ENCODE measurements around the gene RPIA.

Gene RPIA

DNA sequence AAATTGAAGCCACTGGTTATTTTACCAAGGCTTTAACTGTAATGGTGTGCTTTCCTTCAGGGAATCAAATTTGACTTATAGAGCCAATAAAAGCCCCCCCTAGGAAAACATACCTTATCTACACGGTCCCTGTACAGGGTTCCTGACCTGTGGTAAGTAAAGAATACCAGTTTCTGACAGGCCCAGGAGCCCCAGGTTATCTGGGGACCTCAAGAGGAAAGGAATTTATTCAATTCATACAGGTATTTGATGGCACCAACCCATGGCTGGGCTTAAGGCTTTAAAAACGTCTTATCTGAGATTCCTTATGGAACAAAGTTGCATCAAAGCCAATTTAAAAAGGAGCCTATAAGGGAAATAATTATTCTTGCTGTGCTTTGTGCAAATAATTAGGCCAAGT is 7.0 kb upstream of the RPIA start:
- no peak for DNase-seq (ENCODE audit: low read depth, low spot score)

DNA sequence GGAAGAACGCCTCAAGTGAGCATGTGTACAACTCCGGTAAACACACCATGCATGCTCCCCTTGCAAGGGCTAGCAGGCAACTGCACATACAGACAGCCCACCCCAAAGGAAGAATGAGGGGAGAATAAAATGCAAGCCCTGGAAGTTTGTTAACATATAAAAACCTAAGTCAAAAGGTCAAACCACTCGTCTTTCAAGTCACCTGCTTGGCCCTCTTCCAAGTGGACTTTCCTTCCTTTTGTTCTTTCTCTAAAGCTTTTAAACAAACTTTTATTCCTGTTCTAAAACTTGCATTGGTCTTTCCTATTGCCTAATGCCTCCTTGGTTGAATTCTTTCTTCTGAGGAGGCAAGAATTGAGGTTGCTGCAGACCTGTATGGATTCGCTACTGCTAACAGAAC is 5.2 kb upstream of the RPIA start:
- DNase-seq (ENCODE audit: low read depth, low spot score), result no peak

- DNase-seq (ENCODE audit: low read depth, low spot score), result no peak
Observed at GRCh38 chr2:88687384-88687783, 4.1 kb upstream of the RPIA start.

DNA sequence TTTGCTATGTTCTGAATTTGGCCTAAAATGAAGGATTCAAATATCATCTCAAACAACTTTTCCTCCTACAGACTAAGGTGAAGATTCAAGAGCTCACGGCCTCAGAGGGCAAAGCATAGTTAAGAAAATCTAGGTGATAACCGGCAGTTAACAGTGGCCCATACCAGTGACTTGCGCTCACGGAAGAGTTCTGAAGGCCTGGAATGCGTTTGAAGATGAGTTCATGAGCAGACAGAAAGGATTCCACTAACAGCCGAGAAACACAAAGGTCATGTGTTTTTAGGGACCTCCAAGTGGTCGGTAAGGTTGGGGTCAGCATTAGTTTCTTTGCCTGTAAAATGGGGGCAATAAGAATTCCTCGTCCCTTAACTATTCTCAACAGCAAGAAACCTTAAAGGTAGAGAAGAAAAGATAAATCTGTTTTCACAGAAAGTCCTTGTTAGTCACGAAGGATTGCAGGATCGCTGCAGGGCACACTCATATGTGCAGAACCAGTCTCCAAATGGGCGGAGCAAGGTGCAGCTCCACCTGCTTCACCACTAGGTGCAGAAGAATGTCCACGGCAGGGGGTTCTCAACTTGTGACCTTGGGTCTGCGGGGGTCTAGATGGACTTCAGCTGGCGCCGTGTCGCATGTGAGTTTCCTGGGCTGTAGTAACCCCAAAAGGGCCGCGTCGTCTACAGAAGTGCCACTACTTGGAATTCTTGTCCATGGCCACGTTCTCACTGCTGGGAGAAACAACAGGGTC is 708 bp upstream of the RPIA start:
- no peak for DNase-seq (ENCODE audit: low read depth, low spot score)

GRCh38 chr2:88692187-88692586 is 714 bp downstream of the RPIA start:
- no peak for DNase-seq (ENCODE audit: low read depth, low spot score)

DNA sequence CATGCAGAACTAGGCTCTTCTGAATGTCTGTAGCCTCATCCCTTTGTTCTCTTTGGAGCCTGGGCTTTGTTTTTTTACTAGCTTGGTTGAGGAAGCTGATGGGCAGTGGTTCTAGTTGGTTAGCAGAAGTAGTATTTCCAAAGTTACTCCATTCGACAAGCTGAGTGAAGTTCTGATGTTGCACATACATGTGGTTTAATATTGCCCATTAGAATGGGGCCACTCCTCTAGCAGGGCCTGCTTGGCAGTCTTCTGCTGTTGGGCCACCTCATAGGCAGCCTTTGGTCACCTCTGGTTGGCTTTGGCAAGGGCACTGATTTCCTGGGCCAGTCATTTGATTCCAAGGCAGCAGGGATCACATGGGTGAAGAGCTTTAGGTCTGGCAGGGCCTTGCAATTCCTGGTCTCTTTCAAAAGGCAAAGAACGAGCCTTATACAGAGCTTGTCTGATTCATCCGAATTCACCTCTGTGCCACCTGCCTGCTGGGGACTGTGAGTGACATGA is 2.5 kb downstream of the RPIA start:
- no peak for DNase-seq (ENCODE audit: low read depth, low spot score)

- DNase-seq (ENCODE audit: low read depth, low spot score), result no peak
Observed at GRCh38 chr2:88696611-88697010, 5.1 kb downstream of the RPIA start.

GRCh38 chr2:88697370-88698026 is 6.0 kb downstream of the RPIA start:
- no peak for DNase-seq (ENCODE audit: low read depth, low spot score)

DNA sequence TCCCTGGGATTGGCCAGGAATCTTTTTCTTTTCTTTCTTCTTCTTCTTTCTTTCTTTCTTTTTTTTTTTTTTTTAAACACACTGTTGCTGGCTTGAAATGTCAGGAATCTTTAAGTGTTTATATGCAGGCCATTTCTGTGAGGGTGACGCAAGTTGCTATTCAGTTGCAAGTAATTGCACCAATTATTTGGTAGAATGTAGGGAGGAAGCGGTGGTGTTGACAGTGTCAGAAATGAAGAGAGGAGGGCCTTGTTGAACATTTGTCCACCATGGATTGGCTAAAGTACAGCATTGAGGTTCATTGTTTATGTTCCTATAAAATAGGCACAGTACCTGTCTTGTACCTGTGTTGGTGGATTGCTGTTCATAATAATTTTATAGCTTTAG is 6.5 kb downstream of the RPIA start:
- no peak for DNase-seq (ENCODE audit: low read depth, low spot score)

- no peak for DNase-seq (ENCODE audit: low read depth, low spot score)
Observed at GRCh38 chr2:88698498-88699233, 7.2 kb downstream of the RPIA start.

- DNase-seq (ENCODE audit: low read depth, low spot score), result no peak
Observed at GRCh38 chr2:88707003-88707402, 15.5 kb downstream of the RPIA start.

GRCh38 chr2:88709181-88709631 is 17.7 kb downstream of the RPIA start:
- DNase-seq (ENCODE audit: low read depth, low spot score), result peak; percentile 10

GRCh38 chr2:88711289-88711688 is 19.8 kb downstream of the RPIA start:
- no peak for DNase-seq (ENCODE audit: low read depth, low spot score)

- DNase-seq (ENCODE audit: low read depth, low spot score), result no peak
Observed at GRCh38 chr2:88711897-88712296, 20.4 kb downstream of the RPIA start.

- DNase-seq (ENCODE audit: low read depth, low spot score), result no peak
Observed at GRCh38 chr2:88713408-88713807, 21.9 kb downstream of the RPIA start.

- no peak for DNase-seq (ENCODE audit: low read depth, low spot score)
Observed at GRCh38 chr2:88714667-88715066, 23.2 kb downstream of the RPIA start.

GRCh38 chr2:88720399-88720798 is 28.9 kb downstream of the RPIA start:
- DNase-seq (ENCODE audit: low read depth, low spot score), result no peak

DNA sequence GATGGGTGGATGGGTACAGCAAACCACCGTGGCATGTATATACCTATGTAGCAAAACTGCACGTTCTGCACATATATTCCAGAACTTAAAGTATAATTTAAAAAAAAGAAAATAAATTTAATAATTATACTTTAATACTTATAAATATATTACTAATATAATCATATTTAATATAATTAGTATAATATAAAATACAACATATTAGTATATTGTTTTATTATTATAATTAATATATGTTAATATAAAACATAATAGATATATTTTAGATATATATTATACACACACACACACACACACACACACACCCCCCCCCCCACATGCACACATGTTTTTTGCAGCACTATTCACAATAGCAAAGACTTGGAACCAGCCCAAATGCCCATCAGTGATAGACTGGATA is 29.8 kb downstream of the RPIA start:
- DNase-seq (ENCODE audit: low read depth, low spot score), result no peak

GRCh38 chr2:88724643-88725332 is 33.3 kb downstream of the RPIA start:
- no peak for DNase-seq (ENCODE audit: low read depth, low spot score)

DNA sequence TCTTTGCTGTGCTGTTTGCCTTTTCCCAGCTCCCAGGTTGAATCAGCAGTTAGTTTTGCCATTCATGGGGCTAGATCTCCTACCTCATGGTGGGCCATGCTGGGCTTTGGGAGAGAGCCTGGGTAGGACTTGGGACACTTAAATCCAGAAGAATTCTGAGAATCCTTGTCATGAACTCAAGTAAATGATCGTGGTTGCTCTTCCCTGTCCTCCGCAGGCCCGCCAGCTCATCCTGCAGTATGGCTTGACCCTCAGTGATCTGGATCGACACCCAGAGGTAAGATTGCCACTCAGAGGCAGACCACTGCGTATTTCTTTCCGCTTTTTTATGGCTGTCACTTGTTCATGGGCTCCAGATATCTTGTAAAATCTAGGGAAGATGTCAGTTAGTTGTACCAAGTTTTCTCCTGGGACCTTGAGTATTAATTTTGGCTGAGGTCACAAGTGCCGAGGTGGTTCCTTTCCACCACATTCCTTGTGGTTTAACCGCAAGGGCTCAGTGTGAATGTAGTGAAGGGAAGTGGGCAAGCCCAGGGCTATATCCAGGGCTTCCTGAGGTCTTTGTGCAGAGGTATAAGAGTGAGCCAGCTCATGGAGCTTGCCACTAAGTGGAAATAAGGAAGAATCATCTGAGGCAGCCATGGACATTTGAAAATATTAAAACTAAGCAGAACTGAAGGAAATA is 37.7 kb downstream of the RPIA start:
- DNase-seq (ENCODE audit: low read depth, low spot score), result peak; percentile 86

DNA sequence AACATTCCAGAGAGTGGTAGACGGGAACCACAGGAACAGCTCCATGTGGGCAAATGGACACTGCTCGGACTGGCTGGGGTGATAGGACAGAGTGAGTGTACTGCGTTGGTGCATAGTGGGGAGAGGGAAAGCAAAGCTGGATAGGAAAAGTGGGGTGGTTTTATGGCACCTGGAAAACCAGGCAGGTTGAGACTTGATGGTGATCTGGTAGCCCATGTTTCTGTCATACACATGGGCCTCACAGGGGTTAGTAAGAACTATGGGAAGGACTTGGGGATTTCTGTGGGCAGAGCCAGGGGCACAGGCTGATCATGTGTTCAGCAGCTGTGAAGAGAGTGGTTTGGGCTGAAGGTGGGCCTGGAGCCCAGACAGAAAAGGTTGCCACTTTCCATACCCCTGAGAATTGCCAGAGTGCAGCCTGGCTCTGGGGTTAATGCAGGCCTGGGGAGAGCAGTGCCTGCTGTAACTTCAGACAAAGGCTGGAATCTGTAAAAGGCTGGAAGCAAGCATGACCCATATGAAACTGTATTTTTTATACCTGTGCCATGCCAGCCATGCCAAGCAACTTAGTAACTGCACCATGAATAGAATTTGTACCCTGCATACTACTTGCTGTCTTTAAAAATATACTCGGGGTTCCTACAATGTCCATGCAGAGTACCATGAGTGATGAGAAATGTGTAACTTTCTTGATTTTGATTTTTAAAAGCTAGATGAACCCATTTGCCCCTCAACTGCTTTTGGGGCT is 41.9 kb downstream of the RPIA start:
- DNase-seq (ENCODE audit: low read depth, low spot score), result no peak
